Duodenal mucosa (tissue), 2 donors: ENCODE measurements around the gene FAM3A.
A peak's percentile ranks its signal among the peaks of the same experiment; 100 is the strongest.

Source experiments
- H3K27ac ChIP-seq: one replicate; pipeline ENCODE4 v1.7.0; 2013; ENCODE audit warnings: low read depth, low read length
- H3K27me3 ChIP-seq, 2 donors: one replicate each; pipeline ENCODE4 v1.7.0; 2013; ENCODE audit warnings: low read length in 2 of 2, control low read depth in 1 of 2; ENCODE audit not compliant: insufficient read depth in 2 of 2, control insufficient read depth in 1 of 2
- H3K36me3 ChIP-seq, 2 donors: one replicate each; pipeline ENCODE4 v1.7.0; 2013; ENCODE audit warnings: low read length in 2 of 2, control low read depth in 1 of 2; ENCODE audit not compliant: insufficient read depth in 2 of 2, control insufficient read depth in 1 of 2
- H3K4me1 ChIP-seq, 2 donors: one replicate each; pipeline ENCODE4 v1.7.0; 2013; ENCODE audit warnings: low read length in 2 of 2, control low read depth in 1 of 2; ENCODE audit not compliant: insufficient read depth in 2 of 2, control insufficient read depth in 1 of 2
- H3K4me3 ChIP-seq, 2 donors: one replicate each; pipeline ENCODE4 v1.7.0; 2013; ENCODE audit warnings: low read length in 2 of 2, low read depth in 1 of 2
- H3K9ac ChIP-seq, 2 donors: one replicate each; pipeline ENCODE4 v1.7.0; 2013; ENCODE audit warnings: low read length in 2 of 2, low read depth in 1 of 2
- H3K9me3 ChIP-seq, 2 donors: one replicate each; pipeline ENCODE4 v1.7.0; 2013; ENCODE audit warnings: low read length in 2 of 2, control low read depth in 1 of 2; ENCODE audit not compliant: control insufficient read depth in 1 of 2

Gene FAM3A

GRCh38 chrX:154481911-154482601, 34.0 kb downstream of the FAM3A start:
- Histone ChIP-seq H3K27me3 (no peaks in the 10 kb centered on the region), H3K4me3 (no peak overlapping the region), H3K4me1 (peaks cover 9 to 23% of the 10 kb centered on the region in 2 donors), H3K9ac (no peak overlapping the region), H3K36me3 (peaks cover 0 to 5% of the 10 kb centered on the region in 2 donors), H3K9me3 (no peaks in the 10 kb centered on the region), H3K27ac (no peak overlapping the region)

DNA sequence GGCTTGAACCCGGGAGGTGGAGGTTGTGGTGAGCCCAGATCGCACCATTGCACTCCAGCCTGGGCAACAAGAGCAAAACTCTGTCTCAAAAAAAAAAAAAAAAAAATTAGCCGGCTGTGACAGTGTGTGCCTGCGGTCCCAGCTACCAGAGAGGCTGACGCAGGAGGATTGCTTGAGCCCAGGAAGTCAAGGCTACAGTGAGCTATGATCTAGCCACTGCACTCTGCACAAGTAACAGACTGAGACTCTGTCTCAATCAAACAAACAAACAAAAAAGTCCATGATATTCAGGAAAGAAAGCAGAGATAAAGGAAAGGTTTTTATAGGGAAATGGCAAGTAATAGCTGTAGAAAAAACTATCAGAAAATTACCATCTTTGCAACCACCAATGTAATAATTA, 34.8 kb downstream of the FAM3A start:
- Histone ChIP-seq H3K27ac (no peak overlapping the region), H3K4me1 (peaks cover 9 to 23% of the 10 kb centered on the region in 2 donors), H3K4me3 (no peak overlapping the region), H3K9ac (no peak overlapping the region), H3K27me3 (no peaks in the 10 kb centered on the region), H3K9me3 (no peaks in the 10 kb centered on the region), H3K36me3 (peaks cover 0 to 5% of the 10 kb centered on the region in 2 donors)

- Histone ChIP-seq H3K4me3 (peak within 1 kb of the TSS; percentile 54 to 60), H3K9ac (peak within 1 kb of the TSS; percentile 48 to 54), H3K36me3 (no peaks in the 10 kb centered on the region), H3K9me3 (no peaks in the 10 kb centered on the region), H3K4me1 (peaks cover 0 to 11% of the 10 kb centered on the region in 2 donors), H3K27ac (peak within 1 kb of the TSS; percentile 62), H3K27me3 (no peaks in the 10 kb centered on the region)
Observed at GRCh38 chrX:154478728-154479622, 37.1 kb downstream of the FAM3A start, which contains the start of gene LAGE3. Gene LAGE3 (minus strand): TSS chrX:154479281. CDS start chrX:154478915, 366 bp downstream.

DNA sequence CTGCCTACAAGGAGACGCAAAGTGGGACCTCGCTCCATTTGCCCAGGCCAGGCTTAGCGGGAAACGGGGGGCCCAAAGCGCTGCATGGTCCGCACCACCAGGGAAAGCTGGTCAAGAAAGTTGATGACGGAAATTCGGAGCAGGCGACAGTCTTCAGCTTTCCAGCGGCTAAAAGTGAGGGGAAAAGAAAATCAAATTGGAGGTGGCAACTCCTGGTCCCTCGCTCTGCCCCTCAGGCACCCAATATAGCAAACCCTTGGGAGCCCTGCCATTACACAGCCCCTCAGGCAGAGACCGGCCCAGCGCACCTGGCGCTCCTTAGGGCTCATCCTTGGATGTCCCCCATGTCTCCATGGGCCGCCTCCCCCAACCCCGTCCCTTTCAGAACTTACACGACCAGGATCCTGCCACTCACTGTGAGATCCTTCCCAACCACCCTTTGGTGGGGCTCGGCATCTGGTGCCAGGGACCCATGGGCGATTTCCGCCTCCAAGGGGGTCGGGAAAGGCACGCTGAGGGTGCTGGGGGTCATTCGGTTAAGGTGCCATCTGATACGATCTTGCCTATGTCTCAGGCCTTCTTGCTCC, 38.0 kb downstream of the FAM3A start:
- Histone ChIP-seq H3K36me3 (no peaks in the 10 kb centered on the region), H3K4me3 (peak overlapping the region; percentile 54 to 60), H3K27me3 (no peaks in the 10 kb centered on the region), H3K27ac (no peak overlapping the region), H3K9ac (peak overlapping the region; percentile 48 to 54), H3K9me3 (no peaks in the 10 kb centered on the region), H3K4me1 (peaks cover 0 to 11% of the 10 kb centered on the region in 2 donors)

GRCh38 chrX:154476821-154477220, 39.2 kb downstream of the FAM3A start:
- no peaks in the 10 kb centered on the region for H3K9me3 ChIP-seq
- H3K36me3 ChIP-seq: no peaks in the 10 kb centered on the region
- H3K9ac ChIP-seq: no peak overlapping the region
- no peak overlapping the region for H3K27ac ChIP-seq
- H3K27me3 ChIP-seq: no peaks in the 10 kb centered on the region
- no peak overlapping the region for H3K4me3 ChIP-seq
- H3K4me1 ChIP-seq: peaks cover 0 to 11% of the 10 kb centered on the region in 2 donors

- Histone ChIP-seq H3K27me3 (no peaks in the 10 kb centered on the region), H3K9me3 (no peaks in the 10 kb centered on the region), H3K36me3 (peaks cover 0 to 13% of the 10 kb centered on the region in 2 donors), H3K27ac (no peak overlapping the region), H3K9ac (no peak overlapping the region), H3K4me3 (no peak overlapping the region), H3K4me1 (peaks cover 0 to 6% of the 10 kb centered on the region in 2 donors)
Observed at GRCh38 chrX:154473683-154474082, 42.3 kb downstream of the FAM3A start.

GRCh38 chrX:154472685-154473632, 43.1 kb downstream of the FAM3A start:
- Histone ChIP-seq H3K9me3 (no peaks in the 10 kb centered on the region), H3K4me1 (peaks cover 0 to 2% of the 10 kb centered on the region in 2 donors), H3K27ac (no peak overlapping the region), H3K4me3 (no peak overlapping the region), H3K36me3 (peaks cover 0 to 13% of the 10 kb centered on the region in 2 donors), H3K9ac (no peak overlapping the region), H3K27me3 (no peaks in the 10 kb centered on the region)

- H3K9me3 ChIP-seq: no peaks in the 10 kb centered on the region
- H3K27ac ChIP-seq: no peak overlapping the region
- H3K9ac ChIP-seq: no peak overlapping the region
- no peaks in the 10 kb centered on the region for H3K4me1 ChIP-seq
- H3K27me3 ChIP-seq: no peaks in the 10 kb centered on the region
- peaks cover 0 to 13% of the 10 kb centered on the region in 2 donors for H3K36me3 ChIP-seq
- no peak overlapping the region for H3K4me3 ChIP-seq
Observed at GRCh38 chrX:154471839-154472684, 44.0 kb downstream of the FAM3A start.
